HepG2 (cell line): Measurements from ENCODE around the gene C4orf33. TPM values are rescaled to one million over a fixed set of nuclear protein-coding genes. Genes with fewer than 3 reads are reported as not detected.

ENCODE experiments used
- ATAC-seq: fragments of 200-7000 bp; cut with Tn5 transposase; 3 replicates; pipeline ENCODE4 v1.9.1; 2020; ENCODE audit warnings: mild to moderate bottlenecking, moderate library complexity
- BruUV-seq: library from RNA; stranded (reverse); fragments of 400-500 nt; replicated peaks from 2 replicates; lab custom pipeline; 2021; lab: Mats Ljungman, UMichigan
- CTCF ChIA-PET: fragments of 300-600 bp; formaldehyde crosslinking; extraction: SDS; loops from one replicate; lab custom pipeline; 2021; ENCODE audit warnings: low total read pairs, inconsistent platforms, low intra/inter-chr PET ratio; lab: Yijun Ruan, JAX
- POLR2A ChIA-PET: fragments of 350-600 bp; sonication (Branson Sonifier 250); formaldehyde crosslinking; loops from one replicate; lab custom pipeline; 2020; ENCODE audit warnings: antibody characterized with exemption, inconsistent platforms; lab: Yijun Ruan, JAX
- DNase-seq: peaks from one replicate; pipeline ENCODE4 v3.0.0-alpha.2; 2015; ENCODE audit warnings: low spot score
- FAIRE-seq: peaks from 3 replicates; lab custom pipeline; 2011; peaks lifted over from hg19 to GRCh38; lab: Jason Lieb, UNC
- H2AFZ ChIP-seq: one replicate; pipeline ENCODE4 v1.6.1; 2011; ENCODE audit warnings: low read length, inconsistent platforms
- H3K27ac ChIP-seq: fragments of 300-600 bp; 3 replicates; pipeline ENCODE4 v1.8.0; 2011; ENCODE audit warnings: mixed run types, mild to moderate bottlenecking, mixed read lengths, low read length, inconsistent platforms; ENCODE audit not compliant: insufficient read depth; ENCODE audit errors: extremely low read length
- H3K27me3 ChIP-seq, 2 experiments: fragments of 200-600 bp in 1 of 2; 2 replicates in 1 of 2; 3 replicates in 1 of 2; pipeline versions ENCODE4 v1.6.0 to v1.8.0; 2011; ENCODE audit warnings: low read length in 2 of 2, mild to moderate bottlenecking in 2 of 2, moderate library complexity in 2 of 2, inconsistent platforms in 1 of 2; ENCODE audit not compliant: insufficient read depth in 2 of 2, control insufficient read depth in 1 of 2
- H3K36me3 ChIP-seq, 2 experiments: fragments of 200-600 bp in 1 of 2; replicated peaks in 1 of 2; 2 replicates in 1 of 2; 3 replicates in 1 of 2; pipeline versions ENCODE4 v1.5.1 to v1.8.0; 2011; ENCODE audit warnings: low read length in 2 of 2, inconsistent platforms in 1 of 2; ENCODE audit not compliant: insufficient read depth in 2 of 2, control insufficient read depth in 1 of 2
- H3K4me1 ChIP-seq: 2 replicates; pipeline ENCODE4 v1.5.1; 2012; ENCODE audit warnings: low read length, inconsistent platforms; ENCODE audit not compliant: insufficient read depth
- H3K4me2 ChIP-seq: 2 replicates; pipeline ENCODE4 v1.6.0; 2011; ENCODE audit warnings: low read depth, low read length, inconsistent platforms
- H3K4me3 ChIP-seq, 3 experiments: fragments of 200-600 bp in 1 of 3; sonication (generic), shearing (Covaris generic) in 1 of 3; replicated peaks in 1 of 3; 2 replicates each; pipeline ENCODE4 v1.5.1; 2011 to 2016; ENCODE audit warnings: low read length in 3 of 3, inconsistent platforms in 2 of 3, low read depth in 2 of 3, mild to moderate bottlenecking in 2 of 3, control low read depth in 1 of 3, mixed read lengths in 1 of 3; ENCODE audit not compliant: insufficient read depth in 1 of 3
- H3K79me2 ChIP-seq: one replicate; pipeline ENCODE4 v1.6.1; 2011; ENCODE audit warnings: low read length, inconsistent platforms; ENCODE audit not compliant: insufficient read depth
- H3K9ac ChIP-seq: 2 replicates; pipeline ENCODE4 v1.6.0; 2011; ENCODE audit warnings: mild to moderate bottlenecking, low read depth, low read length, inconsistent platforms; ENCODE audit not compliant: insufficient read depth
- H3K9me3 ChIP-seq: 2 replicates; pipeline ENCODE4 v1.5.1; 2012; ENCODE audit warnings: mild to moderate bottlenecking, low read length
- H4K20me1 ChIP-seq: 2 replicates; pipeline ENCODE4 v1.6.0; 2011; ENCODE audit warnings: inconsistent platforms, mild to moderate bottlenecking, low read length, moderate library complexity; ENCODE audit not compliant: insufficient read depth
- BHLHE40 ChIP-seq: IDR thresholded peaks from 2 replicates; pipeline ENCODE4 v1.6.1; 2011; ENCODE audit warnings: low read length, improper control_type of control experiment
- MED13 ChIP-seq: sonication (generic); formaldehyde crosslinking; IDR thresholded peaks from 2 replicates; pipeline ENCODE4 v1.5.0; 2020; ENCODE audit warnings: missing genetic modification reagents
- MYC ChIP-seq: sonication (generic); formaldehyde crosslinking; IDR thresholded peaks from 2 replicates; pipeline ENCODE4 v1.9.0; 2021; ENCODE audit warnings: missing genetic modification reagents, borderline replicate concordance
- NCOA5 ChIP-seq: sonication (generic); formaldehyde crosslinking; IDR thresholded peaks from 2 replicates; pipeline ENCODE4 v1.4.0; 2020; ENCODE audit warnings: missing genetic modification reagents
- NFIC ChIP-seq: IDR thresholded peaks from 2 replicates; pipeline ENCODE4 v1.6.1; 2012; ENCODE audit warnings: mild to moderate bottlenecking, low read length, inconsistent platforms
- PCBP1 ChIP-seq: fragments of 200-400 bp; formaldehyde crosslinking; IDR thresholded peaks from 2 replicates; pipeline ENCODE4 v1.6.1; 2017; ENCODE audit warnings: mild to moderate bottlenecking, low read depth, low read length, borderline replicate concordance
- SSRP1 ChIP-seq: IDR thresholded peaks from 2 replicates; pipeline ENCODE4 v1.6.1; 2016; ENCODE audit warnings: control low read depth
- ZNF549 ChIP-seq: sonication (generic); formaldehyde crosslinking; IDR thresholded peaks from 2 replicates; pipeline ENCODE4 v1.5.0; 2020; ENCODE audit warnings: missing genetic modification reagents
- ZNF709 ChIP-seq: sonication (generic); formaldehyde crosslinking; IDR thresholded peaks from 2 replicates; pipeline ENCODE4 v1.5.0; 2020; ENCODE audit warnings: mild to moderate bottlenecking, missing genetic modification reagents
- ZZZ3 ChIP-seq: sonication (generic); formaldehyde crosslinking; IDR thresholded peaks from 2 replicates; pipeline ENCODE4 v1.4.0; 2020; ENCODE audit warnings: missing genetic modification reagents, mild to moderate bottlenecking, borderline replicate concordance
- WGBS: methylation state at CpG from one replicate; pipeline ENCODE4 v1.1.6; 2017; ENCODE audit warnings: low lambda C conversion rate; 5-methylcytosine and 5-hydroxymethylcytosine counted together
- in situ Hi-C: cut with HindIII; loops from 2 replicates; pipeline ENCODE4 v1.10.0; 2017; ENCODE audit warnings: low pct_unique_long_range_greater_than_20kb; ENCODE audit not compliant: extremely low pct_ligation_motif_present
- intact Hi-C: fragments of 100-400 bp; cut with micrococcal nuclease; formaldehyde crosslinking; loops from one replicate; pipeline ENCODE4 v1.10.0; 2022; ENCODE audit not compliant: unreplicated experiment
- polyA plus RNA-seq, 8 experiments: library from polyadenylated mRNA; depleted of rRNA in 3 of 8; stranded (reverse) in 7 of 8; unstranded in 1 of 8; fragments of >200 nt; fragmentation: Illumina TruSeq in 4 of 8; extraction: Trizol in 4 of 8; gene quantifications; 2 replicates each; pipeline versions ENCODE4 v1.2.1 to v1.2.3, GENCODE V29; 2011 to 2016; ENCODE audit warnings: low read depth in 4 of 8, missing spikeins in 1 of 8, mixed read lengths in 1 of 8; ENCODE audit not compliant: insufficient read depth in 1 of 8
- total RNA-seq, 5 experiments: library from RNA; depleted of rRNA; stranded (reverse); fragments of >200 nt; fragmentation: Illumina TruSeq; extraction: Trizol; gene quantifications; 2 replicates each; pipeline ENCODE4 v1.2.3, GENCODE V29; 2016; ENCODE audit warnings: low read depth in 1 of 5
- TF ChIP-seq, protein P1 (sequence below): sonication (generic); formaldehyde crosslinking; IDR thresholded peaks from 2 replicates; pipeline ENCODE4 v1.9.0; 2022; ENCODE audit warnings: low read depth, missing genetic modification reagents
- TF ChIP-seq, protein P2 (sequence below): sonication (generic); formaldehyde crosslinking; IDR thresholded peaks from 2 replicates; pipeline ENCODE4 v1.4.0; 2020; ENCODE audit warnings: missing genetic modification reagents, borderline replicate concordance
- TF ChIP-seq, protein P3 (sequence below): sonication (generic); formaldehyde crosslinking; conservative IDR thresholded peaks from 2 replicates; pipeline ENCODE4 v1.4.0; 2020; ENCODE audit warnings: missing genetic modification reagents
- TF ChIP-seq, protein P4 (sequence below): sonication (generic); formaldehyde crosslinking; conservative IDR thresholded peaks from 2 replicates; pipeline ENCODE4 v1.5.0; 2020; ENCODE audit warnings: missing genetic modification reagents

C4orf33 gene
- total and polyA plus RNA-seq, 2 of the 13 experiments (the other 11 are each of a cell fraction or from before 2014, with no cell fraction given) = 2.8 to 3.3 TPM

DNA sequence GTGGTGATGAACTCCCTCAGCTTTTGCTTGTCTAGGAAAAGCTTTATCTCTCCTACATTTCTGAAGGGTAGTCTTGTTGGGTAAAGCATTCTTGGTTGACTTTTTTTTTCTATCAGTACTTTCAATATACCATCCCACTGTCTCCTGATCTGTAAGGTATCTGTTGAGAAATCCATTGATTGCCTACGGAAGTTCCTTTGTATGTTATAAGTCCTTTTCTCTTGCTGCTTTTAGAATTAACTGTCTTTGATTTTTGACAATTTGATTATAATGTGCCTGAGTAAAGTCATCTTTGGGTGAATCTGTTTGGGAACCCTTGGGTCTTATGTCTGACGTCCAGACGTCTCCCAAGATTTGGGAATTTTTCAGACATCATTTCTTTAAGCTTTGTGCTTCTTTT lies 33.4 kb upstream of the C4orf33 start:
- Histone ChIP-seq H4K20me1 (no peaks in the 10 kb centered on the region), H3K9me3 (peaks cover 62% of the 10 kb centered on the region), H3K36me3 (no peaks in the 10 kb centered on the region), H3K4me3 (no peak overlapping the region), H3K4me2 (no peak overlapping the region), H3K27ac (no peak overlapping the region), H3K79me2 (no peaks in the 10 kb centered on the region), H3K9ac (no peak overlapping the region), H3K27me3 (no peaks in the 10 kb centered on the region), H3K4me1 (no peaks in the 10 kb centered on the region), H2AFZ (no peak overlapping the region)
- TF ChIP-seq, protein P1, sequence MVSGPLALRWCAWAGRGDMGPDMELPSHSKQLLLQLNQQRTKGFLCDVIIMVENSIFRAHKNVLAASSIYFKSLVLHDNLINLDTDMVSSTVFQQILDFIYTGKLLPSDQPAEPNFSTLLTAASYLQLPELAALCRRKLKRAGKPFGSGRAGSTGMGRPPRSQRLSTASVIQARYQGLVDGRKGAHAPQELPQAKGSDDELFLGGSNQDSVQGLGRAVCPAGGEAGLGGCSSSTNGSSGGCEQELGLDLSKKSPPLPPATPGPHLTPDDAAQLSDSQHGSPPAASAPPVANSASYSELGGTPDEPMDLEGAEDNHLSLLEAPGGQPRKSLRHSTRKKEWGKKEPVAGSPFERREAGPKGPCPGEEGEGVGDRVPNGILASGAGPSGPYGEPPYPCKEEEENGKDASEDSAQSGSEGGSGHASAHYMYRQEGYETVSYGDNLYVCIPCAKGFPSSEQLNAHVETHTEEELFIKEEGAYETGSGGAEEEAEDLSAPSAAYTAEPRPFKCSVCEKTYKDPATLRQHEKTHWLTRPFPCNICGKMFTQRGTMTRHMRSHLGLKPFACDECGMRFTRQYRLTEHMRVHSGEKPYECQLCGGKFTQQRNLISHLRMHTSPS (CRISPR knock-in tag) = no peak
- TF ChIP-seq NCOA5 (CRISPR knock-in tag) (no peak), NFIC (no peak), MED13 (CRISPR knock-in tag) (no peak), MYC (CRISPR knock-in tag) (no peak), ZNF549 (CRISPR knock-in tag) (no peak), SSRP1 (CRISPR knock-in tag) (no peak), ZNF709 (CRISPR knock-in tag) (no peak), PCBP1 (no peak), ZZZ3 (CRISPR knock-in tag) (no peak), BHLHE40 (no peak)
- TF ChIP-seq, protein P2, sequence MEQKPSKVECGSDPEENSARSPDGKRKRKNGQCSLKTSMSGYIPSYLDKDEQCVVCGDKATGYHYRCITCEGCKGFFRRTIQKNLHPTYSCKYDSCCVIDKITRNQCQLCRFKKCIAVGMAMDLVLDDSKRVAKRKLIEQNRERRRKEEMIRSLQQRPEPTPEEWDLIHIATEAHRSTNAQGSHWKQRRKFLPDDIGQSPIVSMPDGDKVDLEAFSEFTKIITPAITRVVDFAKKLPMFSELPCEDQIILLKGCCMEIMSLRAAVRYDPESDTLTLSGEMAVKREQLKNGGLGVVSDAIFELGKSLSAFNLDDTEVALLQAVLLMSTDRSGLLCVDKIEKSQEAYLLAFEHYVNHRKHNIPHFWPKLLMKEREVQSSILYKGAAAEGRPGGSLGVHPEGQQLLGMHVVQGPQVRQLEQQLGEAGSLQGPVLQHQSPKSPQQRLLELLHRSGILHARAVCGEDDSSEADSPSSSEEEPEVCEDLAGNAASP (CRISPR knock-in tag) = no peak
- TF ChIP-seq, protein P3, sequence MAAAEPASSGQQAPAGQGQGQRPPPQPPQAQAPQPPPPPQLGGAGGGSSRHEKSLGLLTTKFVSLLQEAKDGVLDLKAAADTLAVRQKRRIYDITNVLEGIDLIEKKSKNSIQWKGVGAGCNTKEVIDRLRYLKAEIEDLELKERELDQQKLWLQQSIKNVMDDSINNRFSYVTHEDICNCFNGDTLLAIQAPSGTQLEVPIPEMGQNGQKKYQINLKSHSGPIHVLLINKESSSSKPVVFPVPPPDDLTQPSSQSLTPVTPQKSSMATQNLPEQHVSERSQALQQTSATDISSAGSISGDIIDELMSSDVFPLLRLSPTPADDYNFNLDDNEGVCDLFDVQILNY (CRISPR knock-in tag) = no peak
- TF ChIP-seq, protein P4, sequence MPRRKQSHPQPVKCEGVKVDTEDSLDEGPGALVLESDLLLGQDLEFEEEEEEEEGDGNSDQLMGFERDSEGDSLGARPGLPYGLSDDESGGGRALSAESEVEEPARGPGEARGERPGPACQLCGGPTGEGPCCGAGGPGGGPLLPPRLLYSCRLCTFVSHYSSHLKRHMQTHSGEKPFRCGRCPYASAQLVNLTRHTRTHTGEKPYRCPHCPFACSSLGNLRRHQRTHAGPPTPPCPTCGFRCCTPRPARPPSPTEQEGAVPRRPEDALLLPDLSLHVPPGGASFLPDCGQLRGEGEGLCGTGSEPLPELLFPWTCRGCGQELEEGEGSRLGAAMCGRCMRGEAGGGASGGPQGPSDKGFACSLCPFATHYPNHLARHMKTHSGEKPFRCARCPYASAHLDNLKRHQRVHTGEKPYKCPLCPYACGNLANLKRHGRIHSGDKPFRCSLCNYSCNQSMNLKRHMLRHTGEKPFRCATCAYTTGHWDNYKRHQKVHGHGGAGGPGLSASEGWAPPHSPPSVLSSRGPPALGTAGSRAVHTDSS (CRISPR knock-in tag) = no peak
- intact Hi-C loops = no loop called here
- BruUV-seq = no TSS peak
- in situ Hi-C loops = no loop called here
- no peak for FAIRE-seq
- WGBS = 94% methylated on average over 3 of the region's 3 CpGs
- ChIA-PET POLR2A (no interaction called here), CTCF (no interaction called here)
- no peak for ATAC-seq
- no peak for DNase-seq
